Testis (tissue), 3 donors: ENCODE data around the gene FUS. TPM values are rescaled to one million over a fixed set of nuclear protein-coding genes. Genes with fewer than 3 reads are reported as not detected.
A peak's percentile ranks its signal among the peaks of the same experiment; 100 is the strongest.
"Not testable (repeated sequence)": the region's sequence is repeated elsewhere in the genome, so short reads cannot be mapped to it uniquely, and the experiment has no call there.

Source experiments
- DNase-seq: peaks from one replicate; pipeline ENCODE4 v3.0.0-alpha.2; 2019
- H3K27ac ChIP-seq, 2 donors: fragments of 200-600 bp; sonication (generic); one replicate each; pipeline ENCODE4 v1.5.1; 2019
- H3K27me3 ChIP-seq: fragments of 200-600 bp; sonication (generic); one replicate; pipeline ENCODE4 v1.5.1; 2019
- H3K36me3 ChIP-seq: fragments of 200-600 bp; sonication (generic); one replicate; pipeline ENCODE4 v1.5.1; 2017; ENCODE audit warnings: low read depth; ENCODE audit errors: missing control alignments
- H3K4me1 ChIP-seq: fragments of 200-600 bp; sonication (generic); one replicate; pipeline ENCODE4 v1.5.1; 2019
- H3K4me3 ChIP-seq, 2 donors: fragments of 200-600 bp; sonication (generic); one replicate each; pipeline ENCODE4 v1.5.1; 2017 to 2019
- H3K9me3 ChIP-seq: fragments of 200-600 bp; sonication (generic); one replicate; pipeline ENCODE4 v1.5.1; 2017
- POLR2A ChIP-seq: fragments of 450-650 bp; IDR thresholded peaks from one replicate; pipeline ENCODE4 v1.6.1; 2017; ENCODE audit warnings: antibody characterized with exemption, mild to moderate bottlenecking, moderate library complexity
- WGBS, 2 donors: methylation state at CpG; one replicate each; pipeline ENCODE4 v1.1.5; 2018; 5-methylcytosine and 5-hydroxymethylcytosine counted together
- intact Hi-C: fragments of 100-400 bp; cut with DNase I; formaldehyde crosslinking; loops from one replicate; pipeline ENCODE4 v1.15.1; 2023; ENCODE audit warnings: low total_unique reads
- polyA plus RNA-seq: library from polyadenylated mRNA; stranded (reverse); fragments of 350-450 nt; fragmentation: Illumina TruSeq; extraction: RNeasy Lipid Tissue Mini Kit (QIAGEN cat#74804); gene quantifications from one replicate; pipeline ENCODE4 v1.2.3, GENCODE V29; 2014; ENCODE audit warnings: low read depth, low replicate concordance; ENCODE audit not compliant: insufficient read depth
- total RNA-seq, 2 donors: library from RNA; depleted of rRNA; stranded (reverse); fragments of >200 nt; gene quantifications; one replicate each; pipeline ENCODE4 v1.2.3, GENCODE V29; 2016
- TF ChIP-seq, protein P1 (sequence below), 3 experiments: fragments of 450-650 bp in 2 of 3; fragments of 200-600 bp in 1 of 3; sonication (generic) in 1 of 3; IDR thresholded peaks; one replicate each; pipeline ENCODE4 v1.5.1; 2016 to 2019; ENCODE audit warnings: antibody characterized with exemption in 3 of 3, mild to moderate bottlenecking in 2 of 3, moderate library complexity in 1 of 3

FUS gene
- total and polyA plus RNA-seq, 3 donors from 2014 or later = 205 to 423 (median 217) TPM

- intact Hi-C loops = no loop called here
- no peaks in the 10 kb centered on the region for H3K36me3 ChIP-seq
- TF ChIP-seq, protein P1, sequence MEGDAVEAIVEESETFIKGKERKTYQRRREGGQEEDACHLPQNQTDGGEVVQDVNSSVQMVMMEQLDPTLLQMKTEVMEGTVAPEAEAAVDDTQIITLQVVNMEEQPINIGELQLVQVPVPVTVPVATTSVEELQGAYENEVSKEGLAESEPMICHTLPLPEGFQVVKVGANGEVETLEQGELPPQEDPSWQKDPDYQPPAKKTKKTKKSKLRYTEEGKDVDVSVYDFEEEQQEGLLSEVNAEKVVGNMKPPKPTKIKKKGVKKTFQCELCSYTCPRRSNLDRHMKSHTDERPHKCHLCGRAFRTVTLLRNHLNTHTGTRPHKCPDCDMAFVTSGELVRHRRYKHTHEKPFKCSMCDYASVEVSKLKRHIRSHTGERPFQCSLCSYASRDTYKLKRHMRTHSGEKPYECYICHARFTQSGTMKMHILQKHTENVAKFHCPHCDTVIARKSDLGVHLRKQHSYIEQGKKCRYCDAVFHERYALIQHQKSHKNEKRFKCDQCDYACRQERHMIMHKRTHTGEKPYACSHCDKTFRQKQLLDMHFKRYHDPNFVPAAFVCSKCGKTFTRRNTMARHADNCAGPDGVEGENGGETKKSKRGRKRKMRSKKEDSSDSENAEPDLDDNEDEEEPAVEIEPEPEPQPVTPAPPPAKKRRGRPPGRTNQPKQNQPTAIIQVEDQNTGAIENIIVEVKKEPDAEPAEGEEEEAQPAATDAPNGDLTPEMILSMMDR (IDR thresholded peaks at IDR 0.05) = no peak
- no peak for TF ChIP-seq POLR2A
- no peaks in the 10 kb centered on the region for H3K27me3 ChIP-seq
- no peak overlapping the region for H3K4me3 ChIP-seq
- H3K9me3 ChIP-seq = no peaks in the 10 kb centered on the region
- no peak for DNase-seq
- H3K27ac ChIP-seq = no peak overlapping the region
- H3K4me1 ChIP-seq = peaks cover 14% of the 10 kb centered on the region
- WGBS, 2 donors = 71 to 73% methylated on average over 13 to 27 of the region's 27 CpGs
Observed at GRCh38 chr16:31138621-31139578, 41.0 kb upstream of the FUS start.

DNA sequence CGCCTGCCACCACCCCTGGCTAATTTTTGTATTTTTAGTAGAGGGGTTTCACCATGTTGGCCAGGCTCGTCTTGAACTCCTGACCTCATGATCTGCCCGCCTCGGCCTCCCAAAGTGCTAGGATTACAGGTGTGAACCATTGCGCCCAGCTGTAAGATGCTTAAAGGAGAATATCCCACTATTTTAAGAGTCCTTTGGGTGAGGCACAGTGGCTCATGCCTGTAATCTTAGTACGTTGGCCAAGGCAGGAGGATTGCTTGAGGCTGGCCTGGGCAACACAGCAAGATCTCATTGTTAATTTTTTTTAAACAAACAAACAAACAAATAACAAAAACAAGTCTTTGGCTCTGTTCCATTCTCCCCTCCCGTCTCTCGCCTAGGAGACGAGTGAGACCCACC lies 38.9 kb upstream of the FUS start:
- H3K27ac ChIP-seq = peak overlapping the region in 1 of 2 donors; percentile 35
- H3K4me3 ChIP-seq, H3K9me3 ChIP-seq, H3K36me3 ChIP-seq, DNase-seq, H3K27me3 ChIP-seq: not testable (repeated sequence)
- intact Hi-C loops = loop anchor here (10.0 kb wide), 2 partner anchors 56 to 156 kb away; partner anchors contain the start of genes HSD3B7 and PRSS53
- peaks cover 10% of the 10 kb centered on the region for H3K4me1 ChIP-seq
- WGBS, 2 donors = 79 to 89% methylated on average over 9 of the region's 9 CpGs

GRCh38 chr16:31141489-31142108 lies 38.3 kb upstream of the FUS start:
- DNase-seq = peak; percentile 43
- H3K4me3 ChIP-seq = peak overlapping the region; percentile 31 to 52
- no peaks in the 10 kb centered on the region for H3K9me3 ChIP-seq
- peak overlapping the region; percentile 35 to 81 for H3K27ac ChIP-seq
- no peaks in the 10 kb centered on the region for H3K36me3 ChIP-seq
- TF ChIP-seq POLR2A = no peak
- TF ChIP-seq, protein P1 (IDR thresholded peaks at IDR 0.05) = no peak
- 14% methylated on average over 5 to 10 of the region's 10 CpGs for WGBS, 2 donors
- intact Hi-C loops = loop anchor here (10.0 kb wide), 2 partner anchors 57 to 157 kb away; partner anchors contain the start of genes HSD3B7 and PRSS53
- no peaks in the 10 kb centered on the region for H3K27me3 ChIP-seq
- peaks cover 10% of the 10 kb centered on the region for H3K4me1 ChIP-seq

DNA sequence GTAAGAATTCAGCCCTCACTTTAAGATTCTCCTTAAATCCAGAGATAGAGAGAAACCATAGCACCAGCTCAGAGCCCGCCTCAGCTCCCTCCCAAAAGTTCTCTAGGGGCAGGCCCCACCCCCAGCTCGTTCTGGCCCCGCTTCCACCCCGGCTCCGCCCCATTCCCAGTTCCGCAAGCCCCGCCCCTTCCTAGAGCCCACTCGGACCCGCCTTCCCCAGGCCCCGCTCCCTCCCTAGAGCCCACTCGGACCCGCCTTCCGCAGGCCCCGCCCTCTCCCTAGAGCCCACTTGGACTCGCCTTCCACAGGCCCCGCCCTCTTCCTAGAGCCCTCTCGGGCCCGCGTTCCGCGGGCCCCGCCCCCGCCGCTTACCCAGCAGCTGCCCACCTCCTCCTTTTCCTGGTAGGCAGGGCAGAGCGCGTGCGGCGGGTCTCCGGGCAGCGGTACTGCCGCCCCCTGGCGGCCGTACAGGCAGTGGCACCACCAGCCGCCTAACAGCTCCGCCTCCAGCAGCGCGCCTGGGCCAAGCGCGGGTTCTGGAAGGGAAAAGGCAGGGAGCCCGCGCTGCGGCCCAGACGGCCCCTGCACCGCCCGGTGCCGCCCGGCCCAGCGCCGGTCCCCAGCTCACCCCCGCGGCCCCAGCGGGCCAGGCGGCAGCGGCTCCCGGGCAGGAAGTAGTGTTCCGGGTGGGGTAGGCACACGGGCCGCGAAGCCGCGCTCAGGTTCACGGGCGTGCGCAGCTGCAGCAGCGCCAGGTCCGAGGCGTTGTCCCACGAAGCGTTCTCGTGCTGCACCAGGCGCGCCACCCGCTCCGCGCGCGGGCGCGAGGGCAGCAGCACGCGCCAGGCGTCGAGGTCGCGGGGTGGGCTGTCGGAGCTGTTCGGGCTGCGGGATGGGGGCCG lies 37.6 kb upstream of the FUS start:
- peak overlapping the region; percentile 35 to 81 for H3K27ac ChIP-seq
- peak overlapping the region; percentile 51 to 52 for H3K4me3 ChIP-seq
- peak; percentile 99 for DNase-seq
- no peaks in the 10 kb centered on the region for H3K36me3 ChIP-seq
- WGBS, 2 donors = 1% methylated on average over 13 to 68 of the region's 89 CpGs
- TF ChIP-seq POLR2A = no peak
- TF ChIP-seq, protein P1 (IDR thresholded peaks at IDR 0.05) = peak; percentile 97 to 99 (median 99)
- H3K27me3 ChIP-seq = no peaks in the 10 kb centered on the region
- H3K9me3 ChIP-seq = no peaks in the 10 kb centered on the region
- H3K4me1 ChIP-seq = peaks cover 10% of the 10 kb centered on the region
- intact Hi-C loops = loop anchor here (10.0 kb wide), 2 partner anchors 58 to 158 kb away; partner anchors contain the start of genes HSD3B7 and PRSS53
